Ishikawa (cell line): ENCODE data around the gene POLR3E.

Source experiments
- CEBPB ChIP-seq: IDR thresholded peaks from 2 replicates; pipeline ENCODE4 v1.6.1; 2012
- EGR1 ChIP-seq: IDR thresholded peaks from 2 replicates; pipeline ENCODE4 v1.6.1; 2012
- REST ChIP-seq: IDR thresholded peaks from 2 replicates; pipeline ENCODE4 v1.6.1; 2012; ENCODE audit warnings: low read depth, mild to moderate bottlenecking
- TCF12 ChIP-seq: IDR thresholded peaks from 2 replicates; pipeline ENCODE4 v1.6.1; 2012; ENCODE audit warnings: low read depth

- TF ChIP-seq TCF12 (no peak), EGR1 (no peak), CEBPB (no peak), REST (no peak)
Observed at GRCh38 chr16:22335668-22336246, 38.5 kb downstream of the POLR3E start.
